Right lobe of liver (tissue), 4 donors: ENCODE data around the gene C20orf144.

Experiments used
- POLR2A ChIP-seq: fragments of 450-650 bp; IDR thresholded peaks from one replicate; pipeline ENCODE4 v1.6.1; 2017; ENCODE audit warnings: antibody characterized with exemption, mild to moderate bottlenecking
- TF ChIP-seq, protein P1 (sequence below), 4 donors: fragments of 200-600 bp in 3 of 4; fragments of 450-650 bp in 1 of 4; IDR thresholded peaks; one replicate each; pipeline versions ENCODE4 v1.5.1 to v1.8.0; 2016 to 2022; ENCODE audit warnings: antibody characterized with exemption in 4 of 4, mild to moderate bottlenecking in 2 of 4
- donor health status: DM: no; HTN: no; CAD: no.
- donor health status: DM: no; HTN: no; CAD: no.
- donor health status: DM: no; HTN: yes; CAD: no.

DNA sequence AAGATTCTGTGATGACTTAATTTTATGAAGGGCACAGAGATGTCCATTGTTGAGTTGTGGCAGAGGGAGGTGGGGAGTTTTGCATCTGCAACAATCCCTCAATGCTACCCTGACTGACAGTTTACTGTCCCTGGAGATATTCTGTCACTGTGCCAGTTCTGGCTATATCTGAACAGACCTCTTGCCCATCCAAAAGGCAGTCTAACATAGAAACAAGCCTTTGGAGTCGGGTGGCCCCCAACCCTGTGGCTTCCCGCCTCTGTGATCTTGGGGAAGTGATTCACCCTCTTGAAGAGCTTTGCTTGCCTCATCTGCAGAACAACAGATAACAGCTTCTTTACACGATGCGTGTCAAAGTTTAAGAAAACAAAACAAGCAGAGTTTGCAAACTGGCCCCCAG lies 27.8 kb downstream of the C20orf144 start:
- TF ChIP-seq, protein P1, sequence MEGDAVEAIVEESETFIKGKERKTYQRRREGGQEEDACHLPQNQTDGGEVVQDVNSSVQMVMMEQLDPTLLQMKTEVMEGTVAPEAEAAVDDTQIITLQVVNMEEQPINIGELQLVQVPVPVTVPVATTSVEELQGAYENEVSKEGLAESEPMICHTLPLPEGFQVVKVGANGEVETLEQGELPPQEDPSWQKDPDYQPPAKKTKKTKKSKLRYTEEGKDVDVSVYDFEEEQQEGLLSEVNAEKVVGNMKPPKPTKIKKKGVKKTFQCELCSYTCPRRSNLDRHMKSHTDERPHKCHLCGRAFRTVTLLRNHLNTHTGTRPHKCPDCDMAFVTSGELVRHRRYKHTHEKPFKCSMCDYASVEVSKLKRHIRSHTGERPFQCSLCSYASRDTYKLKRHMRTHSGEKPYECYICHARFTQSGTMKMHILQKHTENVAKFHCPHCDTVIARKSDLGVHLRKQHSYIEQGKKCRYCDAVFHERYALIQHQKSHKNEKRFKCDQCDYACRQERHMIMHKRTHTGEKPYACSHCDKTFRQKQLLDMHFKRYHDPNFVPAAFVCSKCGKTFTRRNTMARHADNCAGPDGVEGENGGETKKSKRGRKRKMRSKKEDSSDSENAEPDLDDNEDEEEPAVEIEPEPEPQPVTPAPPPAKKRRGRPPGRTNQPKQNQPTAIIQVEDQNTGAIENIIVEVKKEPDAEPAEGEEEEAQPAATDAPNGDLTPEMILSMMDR (IDR thresholded peaks at IDR 0.05): no peak
- TF ChIP-seq POLR2A: no peak
